Transverse colon (tissue), 4 donors: ENCODE data around the gene RAPH1. TPM values are rescaled to one million over a fixed set of nuclear protein-coding genes. Genes with fewer than 3 reads are reported as not detected.
"Not testable (repeated sequence)": the region's sequence is repeated elsewhere in the genome, so short reads cannot be mapped to it uniquely, and the experiment has no call there.

ENCODE experiments used
- DNase-seq: peaks from one replicate; pipeline ENCODE4 v3.0.0-alpha.2; 2019
- H3K27ac ChIP-seq, 4 donors: fragments of 200-600 bp; sonication (generic); 2 replicates each; pipeline ENCODE4 v1.5.1; 2016 to 2018; ENCODE audit warnings: inconsistent platforms in 4 of 4
- H3K27me3 ChIP-seq: fragments of 200-600 bp; sonication (generic); 2 replicates; pipeline ENCODE4 v1.5.1; 2017; ENCODE audit warnings: inconsistent platforms
- H3K36me3 ChIP-seq, 4 donors: fragments of 200-600 bp; sonication (generic); 2 replicates each; pipeline ENCODE4 v1.5.1; 2017 to 2019; ENCODE audit warnings: inconsistent platforms in 4 of 4
- H3K4me1 ChIP-seq, 4 donors: fragments of 200-600 bp; sonication (generic); 2 replicates each; pipeline ENCODE4 v1.5.1; 2017 to 2020; ENCODE audit warnings: inconsistent platforms in 4 of 4
- H3K4me3 ChIP-seq, 4 donors: fragments of 200-600 bp; sonication (generic); 1 replicate in 1 of 4; 2 replicates in 3 of 4; pipeline versions ENCODE4 v1.5.1 to v1.6.1; 2017 to 2019; ENCODE audit warnings: inconsistent platforms in 4 of 4
- H3K9me3 ChIP-seq, 2 donors: fragments of 200-600 bp; sonication (generic); 2 replicates each; pipeline ENCODE4 v1.5.1; 2017 to 2019; ENCODE audit warnings: inconsistent platforms in 2 of 2
- EP300 ChIP-seq: sonication (generic); formaldehyde crosslinking; IDR thresholded peaks from one replicate; pipeline ENCODE4 v1.6.1; 2017; ENCODE audit warnings: antibody characterized with exemption, low read depth
- POLR2A ChIP-seq: fragments of 450-650 bp; IDR thresholded peaks from one replicate; pipeline ENCODE4 v1.6.1; 2016; ENCODE audit warnings: antibody characterized with exemption, mild to moderate bottlenecking, moderate library complexity
- POLR2AphosphoS5 ChIP-seq, 3 donors: sonication (generic); formaldehyde crosslinking; IDR thresholded peaks; one replicate each; pipeline ENCODE4 v1.6.1; 2016; ENCODE audit warnings: antibody characterized with exemption in 3 of 3
- WGBS, 2 donors: methylation state at CpG; one replicate each; pipeline ENCODE4 v1.1.5; 2018; ENCODE audit warnings: low coverage in 1 of 2; 5-methylcytosine and 5-hydroxymethylcytosine counted together
- in situ Hi-C, 4 donors: fragments of 200-750 bp; cut with MboI; loops; one replicate each; pipeline versions ENCODE4 v1.15.0 to v1.15.1; 2017; ENCODE audit warnings: low sequenced_read_pairs in 3 of 4, low pct_ligation_motif_present in 1 of 4, low pct_unique_long_range_greater_than_20kb in 1 of 4
- intact Hi-C: fragments of 100-400 bp; cut with DNase I; formaldehyde crosslinking; loops from one replicate; pipeline ENCODE4 v1.15.1; 2023; ENCODE audit warnings: low total_unique reads
- total RNA-seq, 4 donors: library from RNA; depleted of rRNA; stranded (reverse); fragments of >200 nt; gene quantifications; one replicate each; pipeline ENCODE4 v1.1.0, GENCODE V29; 2016
- TF ChIP-seq, protein P1 (sequence below), 5 experiments: fragments of 200-600 bp in 3 of 5; fragments of 450-650 bp in 2 of 5; sonication (generic) in 3 of 5; IDR thresholded peaks; 1 replicate in 2 of 5; 2 replicates in 3 of 5; pipeline ENCODE4 v1.5.1; 2016 to 2017; ENCODE audit warnings: antibody characterized with exemption in 5 of 5, inconsistent platforms in 3 of 5, mild to moderate bottlenecking in 2 of 5, moderate library complexity in 1 of 5

The RAPH1 gene
- total RNA-seq, 4 donors from 2014 or later, result 36.0 to 160 (median 41.8) TPM

DNA sequence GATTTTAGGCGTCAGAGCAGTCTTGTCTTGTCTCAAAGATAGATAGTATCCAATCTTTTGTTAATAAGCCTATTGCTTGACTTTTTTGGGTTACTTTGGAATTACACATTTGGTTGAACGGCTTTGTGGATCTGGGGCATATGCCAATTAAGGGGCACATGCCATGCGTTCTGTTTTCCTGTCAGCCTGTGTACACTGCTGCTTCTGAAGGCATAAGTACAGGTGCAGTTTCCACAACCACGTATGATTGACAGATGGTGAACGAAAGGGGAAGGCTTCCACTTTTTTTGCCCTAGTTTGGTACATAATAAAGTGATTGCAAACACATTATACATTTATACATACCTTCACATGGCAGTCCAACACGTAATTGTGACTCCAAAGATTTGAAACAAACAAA is 102.3 kb downstream of the RAPH1 start:
- intact Hi-C loops, result no loop called here
- in situ Hi-C loops, result no loop called here
- TF ChIP-seq POLR2AphosphoS5 (IDR thresholded peaks at IDR 0.05) (no peak), EP300 (no peak), POLR2A (no peak)
- TF ChIP-seq, protein P1, sequence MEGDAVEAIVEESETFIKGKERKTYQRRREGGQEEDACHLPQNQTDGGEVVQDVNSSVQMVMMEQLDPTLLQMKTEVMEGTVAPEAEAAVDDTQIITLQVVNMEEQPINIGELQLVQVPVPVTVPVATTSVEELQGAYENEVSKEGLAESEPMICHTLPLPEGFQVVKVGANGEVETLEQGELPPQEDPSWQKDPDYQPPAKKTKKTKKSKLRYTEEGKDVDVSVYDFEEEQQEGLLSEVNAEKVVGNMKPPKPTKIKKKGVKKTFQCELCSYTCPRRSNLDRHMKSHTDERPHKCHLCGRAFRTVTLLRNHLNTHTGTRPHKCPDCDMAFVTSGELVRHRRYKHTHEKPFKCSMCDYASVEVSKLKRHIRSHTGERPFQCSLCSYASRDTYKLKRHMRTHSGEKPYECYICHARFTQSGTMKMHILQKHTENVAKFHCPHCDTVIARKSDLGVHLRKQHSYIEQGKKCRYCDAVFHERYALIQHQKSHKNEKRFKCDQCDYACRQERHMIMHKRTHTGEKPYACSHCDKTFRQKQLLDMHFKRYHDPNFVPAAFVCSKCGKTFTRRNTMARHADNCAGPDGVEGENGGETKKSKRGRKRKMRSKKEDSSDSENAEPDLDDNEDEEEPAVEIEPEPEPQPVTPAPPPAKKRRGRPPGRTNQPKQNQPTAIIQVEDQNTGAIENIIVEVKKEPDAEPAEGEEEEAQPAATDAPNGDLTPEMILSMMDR (IDR thresholded peaks at IDR 0.05), result no peak

DNA sequence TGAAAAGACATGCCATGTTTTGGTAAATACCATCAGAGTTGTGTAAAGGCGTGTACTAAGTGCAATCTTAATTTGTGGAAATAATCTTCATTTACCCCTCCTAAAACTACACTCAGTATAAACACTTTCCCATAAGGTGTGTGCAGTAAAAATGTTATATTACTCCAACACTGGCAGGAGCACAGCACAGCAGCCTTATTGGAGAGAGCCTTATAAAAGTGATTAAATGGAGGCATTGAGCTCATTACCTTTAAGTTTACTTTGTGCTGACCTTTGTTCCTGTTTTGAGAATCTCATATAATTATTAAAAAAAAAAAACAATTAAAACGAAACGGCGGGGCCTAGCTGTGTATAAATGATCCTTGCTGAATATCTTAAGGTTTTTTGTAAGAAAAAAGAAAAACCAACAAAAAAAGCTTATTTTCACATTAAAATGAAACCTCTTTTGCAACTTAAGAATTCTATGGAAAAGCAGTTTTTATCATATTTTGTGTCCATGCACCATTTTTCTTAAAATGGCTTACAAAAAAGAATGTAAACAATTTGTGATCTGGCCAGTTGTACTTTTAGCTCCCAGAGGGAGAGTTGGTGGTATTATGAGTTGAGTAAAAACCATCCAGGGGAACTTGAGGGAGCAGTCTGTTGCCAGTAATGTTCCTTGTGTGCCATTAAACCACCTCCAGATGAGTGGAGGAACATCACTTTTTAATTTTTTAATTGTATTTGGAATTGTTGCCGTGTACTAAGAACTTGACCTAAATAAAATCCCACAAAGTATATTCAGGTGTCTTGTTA is 103.5 kb downstream of the RAPH1 start:
- DNase-seq, result no peak
- Histone ChIP-seq H3K27me3 (no peaks in the 10 kb centered on the region), H3K4me3 (no peak overlapping the region), H3K36me3 (no peaks in the 10 kb centered on the region), H3K4me1 (peaks cover 0 to 15% (median 4%) of the 10 kb centered on the region in 4 donors), H3K9me3 (no peaks in the 10 kb centered on the region), H3K27ac (no peak overlapping the region)
- no peak for TF ChIP-seq POLR2A
- no peak for TF ChIP-seq POLR2AphosphoS5 (IDR thresholded peaks at IDR 0.05)
- no peak for TF ChIP-seq EP300
- TF ChIP-seq, protein P1 (IDR thresholded peaks at IDR 0.05), result no peak
- in situ Hi-C loops, result no loop called here
- WGBS, 2 donors, result 57 to 58% methylated on average over 5 of the region's 5 CpGs
- intact Hi-C loops, result no loop called here

More for the DNA sequence above, 102.3 kb downstream of the RAPH1 start:
- Histone ChIP-seq H3K36me3 (no peaks in the 10 kb centered on the region), H3K4me3 (no peak overlapping the region), H3K9me3 (no peaks in the 10 kb centered on the region), H3K27ac (no peak overlapping the region), H3K27me3 (no peaks in the 10 kb centered on the region), H3K4me1 (peaks cover 0 to 15% (median 4%) of the 10 kb centered on the region in 4 donors)
- no peak for DNase-seq
- WGBS, 2 donors, result 76 to 84% methylated on average over 3 to 6 of the region's 6 CpGs

DNA sequence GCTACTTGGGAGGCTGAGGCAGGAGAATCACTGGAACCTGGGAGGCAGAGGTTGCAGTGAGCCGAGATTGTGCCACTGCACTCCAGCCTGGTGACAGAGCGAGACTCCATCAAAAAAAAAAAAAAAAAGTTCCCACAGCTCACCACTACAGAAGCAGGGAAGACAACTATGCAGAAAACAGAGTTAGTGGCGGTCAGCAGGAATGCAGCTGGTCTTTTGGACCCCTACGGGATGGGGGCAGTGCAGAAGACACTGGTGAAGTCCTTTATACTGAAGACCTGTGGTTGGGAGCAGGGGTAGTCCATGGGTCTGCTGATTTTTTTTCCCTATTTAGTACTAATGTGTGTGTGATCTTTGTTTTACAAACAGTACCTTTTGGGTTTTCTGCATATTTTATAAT is 105.5 kb downstream of the RAPH1 start:
- H3K36me3 ChIP-seq, H3K4me3 ChIP-seq, in situ Hi-C loops, H3K9me3 ChIP-seq, H3K27ac ChIP-seq, intact Hi-C loops, H3K27me3 ChIP-seq, DNase-seq: not testable (repeated sequence)
- peaks cover 0 to 15% (median 4%) of the 10 kb centered on the region in 4 donors for H3K4me1 ChIP-seq
- WGBS, 2 donors, result 96 to 100% methylated on average over 2 to 4 of the region's 4 CpGs

DNA sequence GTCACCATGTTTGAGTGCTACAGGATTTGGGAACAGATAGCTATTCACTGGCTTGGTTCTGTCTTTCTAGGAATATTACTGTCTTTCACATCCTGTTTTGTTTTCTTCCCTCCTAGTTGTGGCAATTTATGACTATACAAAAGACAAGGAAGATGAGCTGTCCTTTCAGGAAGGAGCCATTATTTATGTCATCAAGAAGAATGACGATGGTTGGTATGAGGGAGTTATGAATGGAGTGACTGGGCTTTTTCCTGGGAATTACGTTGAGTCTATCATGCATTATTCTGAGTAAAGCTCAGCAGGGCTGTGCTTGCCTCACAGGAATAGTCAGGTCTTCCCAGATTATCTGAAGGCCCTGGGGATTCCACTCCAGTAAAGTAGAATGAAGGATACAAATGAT is 108.0 kb downstream of the RAPH1 start:
- TF ChIP-seq, protein P1 (IDR thresholded peaks at IDR 0.05), result no peak
- no peak for TF ChIP-seq POLR2A
- TF ChIP-seq EP300, result no peak
- no peak for TF ChIP-seq POLR2AphosphoS5 (IDR thresholded peaks at IDR 0.05)
- in situ Hi-C loops, result no loop called here
- Histone ChIP-seq H3K4me3 (no peak overlapping the region), H3K4me1 (peaks cover 0 to 15% (median 4%) of the 10 kb centered on the region in 4 donors), H3K27me3 (no peaks in the 10 kb centered on the region), H3K27ac (no peak overlapping the region), H3K36me3 (no peaks in the 10 kb centered on the region), H3K9me3 (no peaks in the 10 kb centered on the region)
- intact Hi-C loops, result no loop called here
- DNase-seq, result no peak
- WGBS, 2 donors, result 86% methylated on average over 2 of the region's 2 CpGs; no CpG with 5 or more reads in 1 of the 2 donors
